Choroid plexus epithelial cell (primary cell): Measurements from ENCODE around the gene NEURL2.

Source experiments
- DNase-seq: peaks from one replicate; pipeline ENCODE4 v3.0.0-alpha.2; 2010; ENCODE audit warnings: low read depth
- H3K4me3 ChIP-seq: 2 replicates; pipeline ENCODE4 v1.5.1; 2011; ENCODE audit warnings: low read depth, mild to moderate bottlenecking, control low read depth, low read length, moderate library complexity
- TF ChIP-seq, protein P1 (sequence below): conservative IDR thresholded peaks from 2 replicates; pipeline ENCODE4 v1.5.1; 2011; ENCODE audit warnings: low read depth, mild to moderate bottlenecking, control low read depth, inconsistent platforms, low read length, moderate library complexity

NEURL2 gene

DNA sequence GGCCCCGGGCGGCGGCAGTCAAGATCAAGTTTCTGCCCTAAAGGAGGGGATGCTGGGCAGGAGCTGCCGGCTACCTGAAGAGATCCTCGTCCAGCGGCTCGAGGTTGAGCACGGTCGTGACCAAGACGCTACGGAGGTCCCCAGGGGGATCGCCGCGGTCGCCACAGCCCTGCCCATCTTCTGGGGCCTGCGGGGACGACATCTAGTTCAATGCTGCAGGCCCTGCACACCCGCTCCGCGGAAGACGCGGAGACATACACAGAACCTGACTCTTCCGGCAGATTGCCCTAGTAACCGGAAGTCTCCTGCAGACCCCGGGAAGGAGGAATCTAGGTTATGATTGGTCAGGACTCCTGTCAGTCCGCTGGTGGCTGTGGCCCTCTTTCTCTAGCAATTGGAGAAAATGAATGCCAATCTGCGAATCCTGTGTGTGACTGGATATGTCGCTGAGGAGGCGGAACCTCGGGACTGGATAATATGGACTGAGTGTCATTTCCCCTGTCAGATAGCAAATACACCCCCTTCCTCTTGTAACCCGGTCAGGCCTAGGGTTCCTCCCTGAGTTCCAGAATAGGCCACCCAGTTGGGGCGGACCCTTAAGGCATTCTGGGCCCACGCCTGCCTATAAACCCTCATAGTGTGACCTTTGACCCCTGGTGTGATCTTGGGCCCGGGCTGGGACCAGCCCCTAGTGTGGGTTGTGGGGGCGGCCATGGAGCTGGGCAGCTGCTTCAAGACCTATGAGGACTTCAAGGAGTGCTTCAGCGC lies 33.7 kb downstream of the NEURL2 start, which contains the start of the genes ACOT8 and ZSWIM3:
TSS of gene ACOT8 (minus strand) at position 279 of the 768 bp plus-strand sequence. CDS start at position 202, 77 bp downstream.
TSS of gene ZSWIM3 (plus strand) at position 501 of the 768 bp plus-strand sequence. CDS start at position 713, 212 bp downstream.
- peak within 1 kb of the TSS; percentile 91 for H3K4me3 ChIP-seq
- peak; percentile 100 for DNase-seq
- TF ChIP-seq, protein P1, sequence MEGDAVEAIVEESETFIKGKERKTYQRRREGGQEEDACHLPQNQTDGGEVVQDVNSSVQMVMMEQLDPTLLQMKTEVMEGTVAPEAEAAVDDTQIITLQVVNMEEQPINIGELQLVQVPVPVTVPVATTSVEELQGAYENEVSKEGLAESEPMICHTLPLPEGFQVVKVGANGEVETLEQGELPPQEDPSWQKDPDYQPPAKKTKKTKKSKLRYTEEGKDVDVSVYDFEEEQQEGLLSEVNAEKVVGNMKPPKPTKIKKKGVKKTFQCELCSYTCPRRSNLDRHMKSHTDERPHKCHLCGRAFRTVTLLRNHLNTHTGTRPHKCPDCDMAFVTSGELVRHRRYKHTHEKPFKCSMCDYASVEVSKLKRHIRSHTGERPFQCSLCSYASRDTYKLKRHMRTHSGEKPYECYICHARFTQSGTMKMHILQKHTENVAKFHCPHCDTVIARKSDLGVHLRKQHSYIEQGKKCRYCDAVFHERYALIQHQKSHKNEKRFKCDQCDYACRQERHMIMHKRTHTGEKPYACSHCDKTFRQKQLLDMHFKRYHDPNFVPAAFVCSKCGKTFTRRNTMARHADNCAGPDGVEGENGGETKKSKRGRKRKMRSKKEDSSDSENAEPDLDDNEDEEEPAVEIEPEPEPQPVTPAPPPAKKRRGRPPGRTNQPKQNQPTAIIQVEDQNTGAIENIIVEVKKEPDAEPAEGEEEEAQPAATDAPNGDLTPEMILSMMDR: no peak

DNA sequence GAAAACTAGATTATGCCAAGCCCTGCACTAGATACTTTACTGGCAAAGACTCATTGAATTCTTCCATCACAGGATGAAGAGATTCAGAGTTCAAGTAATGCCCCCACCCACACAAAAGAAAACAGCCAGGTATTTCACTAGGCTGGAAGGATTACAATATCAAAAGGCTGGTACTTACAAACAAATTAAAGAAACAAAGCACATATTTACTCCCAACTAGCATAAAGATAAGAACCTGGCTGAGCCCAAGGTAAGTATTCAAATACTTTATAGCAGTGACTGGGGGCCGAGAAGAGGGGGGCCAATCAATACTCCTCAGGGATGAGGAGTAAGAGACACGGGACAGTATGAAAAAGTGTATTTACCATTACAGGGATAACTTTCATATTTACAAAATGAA lies 37.5 kb downstream of the NEURL2 start:
- H3K4me3 ChIP-seq: no peak overlapping the region
- DNase-seq: no peak
- TF ChIP-seq, protein P1: no peak

GRCh38 chr20:45852326-45852725 lies 38.7 kb downstream of the NEURL2 start:
- TF ChIP-seq, protein P1: no peak
- DNase-seq: no peak
- no peak overlapping the region for H3K4me3 ChIP-seq

- TF ChIP-seq, protein P1: no peak
- no peak overlapping the region for H3K4me3 ChIP-seq
- DNase-seq: no peak
These were observed 39.5 kb downstream of the NEURL2 start for GRCh38 chr20:45851501-45851900.

DNA sequence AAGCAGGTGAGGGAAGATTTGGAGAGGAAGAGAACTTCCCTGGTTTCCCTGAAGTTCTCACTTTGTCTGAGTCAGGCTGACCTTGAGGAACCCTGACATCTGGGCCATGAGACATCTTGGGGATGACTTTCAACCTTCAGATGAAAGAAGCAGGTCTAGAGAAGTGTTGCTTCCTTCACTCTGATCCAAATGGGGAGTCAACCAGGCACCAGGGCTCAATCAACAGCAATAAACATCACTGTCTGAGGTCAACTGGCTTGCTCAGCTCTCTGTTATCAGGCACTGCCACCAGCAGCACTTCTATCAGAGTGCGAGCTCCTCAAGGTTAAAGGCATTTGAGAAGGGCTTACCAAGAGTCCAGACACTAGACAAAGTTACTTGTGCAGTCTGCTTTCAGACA lies 40.1 kb downstream of the NEURL2 start:
- TF ChIP-seq, protein P1: no peak
- no peak overlapping the region for H3K4me3 ChIP-seq
- no peak for DNase-seq

- H3K4me3 ChIP-seq: no peak overlapping the region
- no peak for DNase-seq
- TF ChIP-seq, protein P1: no peak
These were observed 40.8 kb downstream of the NEURL2 start for GRCh38 chr20:45850238-45850637.
